GM10847 (cell line): Measurements from ENCODE around the gene QPCTL.

ENCODE experiments used
- POLR2A ChIP-seq: IDR thresholded peaks from 2 replicates; pipeline ENCODE4 v1.6.1; 2011; ENCODE audit not compliant: insufficient read length; ENCODE audit errors: extremely low read depth

QPCTL gene

GRCh38 chr19:45733160-45733810, 40.8 kb downstream of the QPCTL start, which contains the start of gene MEIOSIN:
Gene MEIOSIN (plus strand): TSS chr19:45733439. CDS start chr19:45735377, 1,938 bp downstream.
- no peak for TF ChIP-seq POLR2A

- no peak for TF ChIP-seq POLR2A
Observed at GRCh38 chr19:45739498-45740439, 47.3 kb downstream of the QPCTL start.

DNA sequence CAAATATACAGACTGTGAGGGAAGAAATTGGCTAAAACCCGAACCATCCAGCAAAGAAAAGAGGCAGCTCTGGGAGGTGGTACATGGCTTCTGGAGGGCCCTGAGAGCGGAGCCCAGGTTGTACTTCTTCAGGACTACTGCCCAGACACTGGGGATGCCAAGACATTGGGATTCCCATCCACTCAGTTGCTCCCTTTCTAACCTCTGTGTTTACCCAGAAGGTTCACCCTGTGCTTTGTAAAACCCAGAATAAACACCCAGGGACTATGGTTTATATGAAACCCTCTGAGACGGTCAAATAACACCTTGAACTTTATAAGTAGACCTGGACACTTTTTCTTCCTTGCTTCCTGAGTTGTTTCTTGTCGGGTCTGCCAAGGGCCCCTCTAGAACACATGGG, 50.5 kb downstream of the QPCTL start:
- TF ChIP-seq POLR2A: no peak

DNA sequence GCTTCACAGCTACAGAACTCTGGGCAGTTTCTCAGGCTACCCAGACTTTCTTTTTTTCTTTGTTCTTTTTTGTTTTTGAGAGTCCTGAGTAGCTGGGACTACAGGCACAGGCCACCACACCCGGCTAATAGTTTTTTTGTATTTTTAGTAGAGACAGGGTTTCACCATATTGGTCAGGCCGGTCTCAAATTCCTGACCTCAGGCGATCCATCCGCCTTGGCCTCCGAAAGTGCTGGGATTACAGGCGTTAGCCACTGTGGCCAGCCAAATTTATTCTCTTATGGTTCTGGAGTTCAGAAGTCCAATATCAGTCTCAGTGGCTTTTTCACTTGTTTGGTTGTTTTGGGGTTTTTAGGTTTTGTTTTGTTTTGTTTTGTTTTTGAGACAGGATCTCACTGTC, 53.1 kb downstream of the QPCTL start:
- no peak for TF ChIP-seq POLR2A

DNA sequence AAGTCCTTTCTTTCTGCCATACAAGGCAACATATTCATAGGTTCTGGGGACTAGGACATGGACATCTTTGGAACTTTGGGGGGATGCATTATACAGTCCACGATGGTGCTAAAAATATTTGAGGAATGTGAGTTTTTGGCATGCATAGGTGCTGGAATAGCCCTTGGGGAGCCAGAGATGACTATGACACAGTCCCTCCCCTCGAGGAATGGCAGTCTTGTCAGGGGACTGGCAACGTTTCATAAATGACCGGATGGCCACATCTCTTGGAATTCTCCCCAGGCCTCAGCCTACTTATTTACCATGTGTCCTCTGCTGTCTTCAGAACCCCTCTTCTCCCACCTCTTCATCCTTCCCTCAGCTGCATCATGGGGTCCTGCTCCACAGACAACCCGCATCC, 54.4 kb downstream of the QPCTL start:
- no peak for TF ChIP-seq POLR2A

DNA sequence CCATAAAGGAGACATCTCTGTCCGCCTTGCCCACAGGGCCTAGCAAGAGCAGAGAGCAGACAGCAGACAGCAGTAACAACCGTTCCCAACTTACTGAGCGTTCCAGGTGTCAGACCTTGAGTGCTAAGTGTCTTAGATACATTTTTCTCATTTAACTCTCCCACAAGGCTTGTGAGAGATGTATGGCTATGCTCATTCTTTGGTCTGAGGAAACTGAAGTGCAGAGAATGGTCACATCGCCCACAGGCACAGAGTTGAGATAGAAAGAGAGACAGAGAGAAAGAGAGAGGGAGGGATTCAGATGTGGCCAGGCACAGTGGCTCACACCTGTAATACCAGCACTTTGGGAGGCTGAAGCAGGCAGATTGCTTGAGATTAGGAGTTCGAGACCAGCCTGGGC, 55.0 kb downstream of the QPCTL start:
- TF ChIP-seq POLR2A: no peak

- no peak for TF ChIP-seq POLR2A
Observed at GRCh38 chr19:45752639-45753038, 60.2 kb downstream of the QPCTL start.

DNA sequence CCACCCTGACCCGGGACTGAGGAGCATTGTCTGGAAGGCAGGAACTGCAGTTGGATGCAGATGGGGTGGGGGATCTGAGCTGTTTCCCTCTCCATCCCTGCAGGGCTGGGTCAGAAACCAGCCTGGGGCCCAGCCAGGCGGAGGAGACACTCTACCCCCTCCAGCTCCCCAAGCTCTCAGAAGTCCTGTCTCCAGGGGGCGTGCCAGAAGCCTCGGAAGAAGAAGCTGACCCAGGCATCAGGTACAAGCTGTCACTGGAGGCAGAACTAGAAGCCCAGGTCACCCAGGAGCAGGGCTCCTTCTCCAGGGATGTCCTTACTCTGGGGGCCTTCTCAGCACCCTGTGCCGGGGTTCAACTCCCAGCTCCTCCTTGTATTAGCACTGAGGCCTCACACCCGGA, 61.1 kb downstream of the QPCTL start:
- TF ChIP-seq POLR2A: no peak
